ENCODE measurements around the gene MPEG1. TPM values are rescaled to one million over a fixed set of nuclear protein-coding genes. Genes with fewer than 3 reads are reported as not detected.

MPEG1 gene
- total and polyA plus RNA-seq, 9 of the 15 experiments (the other 6 are each of a cell fraction or from before 2014, with no cell fraction given), result 0.07 TPM; not detected in 8

GRCh38 chr11:59212222-59212621, 505 bp downstream of the MPEG1 start:
- DNase-seq (ENCODE audit: extremely low read depth in 1 of 4, low spot score in 3 of 4) (no peak), ATAC-seq (no peak), FAIRE-seq (no peak)
- H3K4me1 ChIP-seq (replicated peaks in 1 of 2; ENCODE audit: control insufficient read depth in 2 of 2, insufficient read depth in 2 of 2, low read length in 2 of 2), result no peaks in the 10 kb centered on the region
- H3K9me1 ChIP-seq (ENCODE audit: control insufficient read depth, insufficient read depth, low read length), result no peaks in the 10 kb centered on the region
- no TSS peak for BruUV-seq (replicated peaks)
- in situ Hi-C loops (cut with MboI), result no loop called here
- no peak overlapping the region for H3K9ac ChIP-seq (ENCODE audit: insufficient read depth in 1 of 2, low read depth in 2 of 2, low read length in 2 of 2)
- intact Hi-C loops (cut with micrococcal nuclease), result no loop called here
- no peaks in the 10 kb centered on the region for H3K9me3 ChIP-seq (replicated peaks; ENCODE audit: control insufficient read depth, insufficient read depth, low read depth, low read length)
- no peak overlapping the region for H3K4me3 ChIP-seq
- 0% methylated on average over 7 of the region's 7 CpGs for WGBS (ENCODE audit: insufficient coverage, low coverage, missing lambda C conversion rate)
- no peaks in the 10 kb centered on the region for H3K79me2 ChIP-seq (ENCODE audit: control insufficient read depth, insufficient read depth, low read length)
- H3K27ac ChIP-seq (ENCODE audit: extremely low read depth, low read depth, low read length), result no peak overlapping the region
- no peak overlapping the region for H3K4me2 ChIP-seq (ENCODE audit: insufficient read depth, low read length)
- POLR2A ChIA-PET, result interaction anchor here (0.7 kb wide), 3 partner anchors 267 to 1353 kb away, joined by 3 to 4 read pairs (median 3); no protein-coding TSS in a partner anchor
- H3K27me3 ChIP-seq (ENCODE audit: control insufficient read depth in 2 of 2, insufficient read depth in 2 of 2, low read length in 2 of 2), result peaks cover 4 to 26% of the 10 kb centered on the region in 2 experiments; a peak in 3 of 5 replicates
- CTCF ChIA-PET (ENCODE audit: low intra/inter-chr PET ratio), result no interaction called here
- H2AFZ ChIP-seq (ENCODE audit: low read depth, low read length), result no peak overlapping the region
- TF ChIP-seq ZNF133 (CRISPR knock-in tag; IDR thresholded peaks at IDR 0.05) (no peak), UBTF (IDR thresholded peaks at IDR 0.05; ENCODE audit: borderline replicate concordance in 1 of 2, low read depth in 2 of 2, low read length in 2 of 2) (no peak), BRF1 (IDR thresholded peaks at IDR 0.05; ENCODE audit: borderline replicate concordance, extremely low read depth, insufficient read length) (no peak), POLR3A (IDR thresholded peaks at IDR 0.05; ENCODE audit: borderline replicate concordance, extremely low read depth, insufficient read depth, insufficient read length) (no peak), ZNF830 (CRISPR knock-in tag; IDR thresholded peaks at IDR 0.05) (no peak), MTA3 (IDR thresholded peaks at IDR 0.05; ENCODE audit: borderline replicate concordance) (no peak), SIN3B (IDR thresholded peaks at IDR 0.05; ENCODE audit: low read depth) (no peak), RBFOX2 (IDR thresholded peaks at IDR 0.05; ENCODE audit: low read depth, low read length) (no peak), NCOA4 (IDR thresholded peaks at IDR 0.05; ENCODE audit: partially characterized antibody) (no peak), U2AF2 (optimal IDR thresholded peaks at IDR 0.05; ENCODE audit: low read depth, low read length) (no peak), RERE (CRISPR knock-in tag; IDR thresholded peaks at IDR 0.05; ENCODE audit: borderline replicate concordance) (no peak), HNRNPK (IDR thresholded peaks at IDR 0.05; ENCODE audit: low read depth, low read length, poor library complexity, severe bottlenecking) (no peak), PTTG1 (tag; IDR thresholded peaks at IDR 0.05; ENCODE audit: low read depth) (no peak)
- no peaks in the 10 kb centered on the region for H3K36me3 ChIP-seq (ENCODE audit: control insufficient read depth, insufficient read depth, low read length)
- no peaks in the 10 kb centered on the region; the same call in 1 of the 2 replicates for H4K20me1 ChIP-seq (replicated peaks; ENCODE audit: control insufficient read depth, insufficient read depth, low read length)
